ENCODE data around the gene SLC35C1.

Gene SLC35C1

GRCh38 chr11:45852018-45852711 lies 47.2 kb downstream of the SLC35C1 start:
- Mint-ChIP-seq H3K4me3 (peak overlapping the region; percentile 51), H3K27ac (peak overlapping the region; percentile 50), H3K4me1 (peaks cover 33% of the 10 kb centered on the region), H3K27me3 (no peaks in the 10 kb centered on the region), H3K9me3 (no peaks in the 10 kb centered on the region), H3K36me3 (peaks cover 10% of the 10 kb centered on the region)
- ATAC-seq (ENCODE audit: low read depth) (no peak), DNase-seq (ENCODE audit: low spot score in 2 of 2) (no peak)

DNA sequence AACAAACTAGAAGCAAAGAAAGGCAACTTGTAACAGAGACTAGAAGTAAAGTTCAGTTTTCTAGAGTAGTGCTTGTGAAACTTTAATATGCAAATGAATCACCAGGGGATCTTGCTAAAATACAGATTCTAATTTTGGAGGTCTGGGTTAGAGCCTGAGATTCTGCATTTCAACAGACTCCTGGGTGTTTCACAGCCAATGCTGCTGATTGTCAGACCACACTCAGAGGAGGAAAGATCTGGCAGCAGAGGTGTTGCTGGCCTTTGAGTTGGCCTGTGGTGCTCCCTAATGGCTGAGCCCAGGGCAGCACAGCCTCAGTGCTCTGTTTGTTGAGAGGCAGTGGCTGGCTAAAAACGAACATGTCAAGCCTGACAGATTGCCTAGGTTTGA lies 47.8 kb downstream of the SLC35C1 start:
- H3K27me3 Mint-ChIP-seq, result no peaks in the 10 kb centered on the region
- H3K4me3 Mint-ChIP-seq, result peak overlapping the region; percentile 51
- no peaks in the 10 kb centered on the region for H3K9me3 Mint-ChIP-seq
- peak overlapping the region; percentile 50 for H3K27ac Mint-ChIP-seq
- ATAC-seq (ENCODE audit: low read depth) (peak; percentile 28), DNase-seq (ENCODE audit: low spot score in 2 of 2) (no peak)
- H3K36me3 Mint-ChIP-seq, result peaks cover 14% of the 10 kb centered on the region
- H3K4me1 Mint-ChIP-seq, result peaks cover 33% of the 10 kb centered on the region

DNA sequence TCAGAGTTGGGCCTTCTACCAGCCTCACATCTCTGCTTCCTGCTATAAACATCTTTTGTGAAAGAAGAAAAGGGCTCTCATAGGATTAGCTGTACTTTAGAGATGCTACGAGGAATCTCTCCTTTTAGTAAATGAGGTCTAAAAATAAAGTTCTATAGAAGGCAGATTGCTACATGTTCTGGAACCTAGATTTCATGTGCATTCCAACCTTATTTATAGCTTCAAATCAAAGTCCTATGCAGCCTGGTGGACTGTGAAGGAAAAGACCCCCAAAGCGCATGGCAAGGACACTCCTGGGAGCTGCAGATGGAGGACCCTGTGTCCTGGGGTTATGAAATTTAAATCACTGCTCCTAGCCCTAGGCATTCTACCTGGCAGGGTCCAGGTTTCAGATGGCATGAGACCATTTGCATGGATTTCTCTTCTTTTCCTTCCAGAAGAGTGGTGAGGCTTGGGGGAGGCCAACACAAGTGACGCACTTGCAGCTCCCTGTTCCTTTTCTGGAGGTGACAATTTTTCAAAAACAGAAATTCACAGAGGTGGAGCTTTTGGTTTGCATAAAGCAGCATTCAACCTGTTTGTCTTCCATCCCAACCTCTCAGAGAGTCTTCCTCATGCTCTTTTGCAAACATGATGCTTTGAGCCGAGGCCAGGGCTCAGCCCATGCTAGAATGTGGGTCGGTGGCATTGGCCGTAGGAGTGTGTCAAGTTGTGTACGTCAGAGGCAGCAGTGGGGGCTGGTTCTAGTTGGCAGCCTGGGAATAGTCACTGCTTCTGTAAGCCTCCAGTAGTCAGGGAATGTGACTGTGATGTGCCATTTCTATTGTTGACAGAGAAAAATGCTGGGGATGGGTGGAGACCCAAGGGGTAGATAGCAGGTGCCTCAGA lies 48.6 kb downstream of the SLC35C1 start:
- ATAC-seq (ENCODE audit: low read depth) (no peak), DNase-seq (ENCODE audit: low spot score in 2 of 2) (no peak)
- Mint-ChIP-seq H3K27ac (no peak overlapping the region), H3K4me3 (no peak overlapping the region), H3K4me1 (peaks cover 32% of the 10 kb centered on the region), H3K27me3 (no peaks in the 10 kb centered on the region), H3K9me3 (no peaks in the 10 kb centered on the region), H3K36me3 (peaks cover 17% of the 10 kb centered on the region)

DNA sequence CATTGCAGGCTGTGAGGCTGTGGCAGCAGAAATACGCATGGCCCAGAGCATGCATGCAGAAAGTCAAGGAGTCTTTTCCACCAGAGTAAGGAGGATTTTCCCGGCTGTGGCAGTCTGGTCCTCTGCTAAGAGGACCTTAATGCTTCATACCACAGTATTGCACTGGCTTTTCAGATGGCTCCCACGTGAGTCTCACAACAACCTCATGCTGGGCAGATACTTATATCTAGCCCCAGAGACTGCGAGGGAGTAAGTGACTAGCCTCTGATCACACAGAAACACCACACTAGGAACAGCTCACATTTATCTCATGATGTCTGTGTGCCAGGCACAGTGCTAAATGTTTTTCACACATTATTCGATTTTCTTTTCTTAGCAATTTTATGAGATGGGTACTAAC lies 50.4 kb downstream of the SLC35C1 start:
- no peak for DNase-seq (ENCODE audit: low spot score in 2 of 2)
- H3K4me3 Mint-ChIP-seq, result no peak overlapping the region
- no peaks in the 10 kb centered on the region for H3K27me3 Mint-ChIP-seq
- peaks cover 22% of the 10 kb centered on the region for H3K4me1 Mint-ChIP-seq
- peaks cover 24% of the 10 kb centered on the region for H3K36me3 Mint-ChIP-seq
- no peak overlapping the region for H3K27ac Mint-ChIP-seq
- no peak for ATAC-seq (ENCODE audit: low read depth)
- H3K9me3 Mint-ChIP-seq, result no peaks in the 10 kb centered on the region

DNA sequence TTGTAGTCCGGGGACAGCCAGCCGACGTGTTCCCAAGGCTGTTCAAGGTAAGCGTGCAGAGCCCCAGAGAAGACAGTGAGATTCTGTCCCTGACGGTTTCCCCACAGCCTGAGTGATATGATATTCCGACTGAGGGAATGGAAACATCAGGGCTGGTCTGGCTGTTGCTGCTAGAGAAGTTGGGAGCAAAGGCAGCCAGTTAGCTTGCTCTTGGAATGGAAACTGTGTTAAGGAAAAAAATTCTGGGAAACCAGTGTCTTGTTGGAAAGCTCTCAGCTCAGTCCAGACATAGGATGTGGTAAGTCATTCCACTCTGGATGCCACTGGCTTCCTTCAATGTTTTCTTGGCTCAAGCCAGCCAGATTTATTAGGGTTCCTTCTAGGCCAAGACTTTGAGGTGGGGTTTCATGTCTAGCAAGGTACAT lies 51.1 kb downstream of the SLC35C1 start:
- DNase-seq (ENCODE audit: low spot score in 2 of 2) (no peak), ATAC-seq (ENCODE audit: low read depth) (no peak)
- Mint-ChIP-seq H3K36me3 (peaks cover 27% of the 10 kb centered on the region), H3K4me3 (no peak overlapping the region), H3K9me3 (no peaks in the 10 kb centered on the region), H3K4me1 (peaks cover 18% of the 10 kb centered on the region), H3K27me3 (no peaks in the 10 kb centered on the region), H3K27ac (no peak overlapping the region)

DNA sequence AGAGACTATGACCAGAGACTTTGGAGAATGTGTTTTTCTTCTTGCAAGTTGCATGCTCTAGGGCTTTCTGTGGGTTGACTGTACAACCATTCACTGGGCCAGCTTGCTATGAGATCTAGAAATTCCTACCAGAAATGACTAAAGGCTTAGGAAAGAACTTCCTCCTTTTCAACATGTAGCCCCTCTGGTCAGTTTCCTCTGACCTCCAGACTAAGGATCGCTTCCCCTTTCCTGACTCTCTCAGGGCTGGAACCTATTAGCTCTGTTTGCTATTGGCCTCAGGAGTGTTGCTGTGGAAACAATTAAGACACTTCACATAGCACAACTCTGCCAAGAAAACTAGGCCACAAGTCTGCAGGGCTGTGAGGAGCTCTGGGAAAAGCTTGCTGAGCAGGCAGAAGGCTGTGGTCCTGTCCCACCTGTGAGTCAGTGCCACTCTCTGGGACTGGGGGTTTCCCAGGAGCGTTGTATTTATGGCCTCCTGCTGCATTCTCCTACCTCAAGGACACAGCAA lies 53.1 kb downstream of the SLC35C1 start:
- no peaks in the 10 kb centered on the region for H3K9me3 Mint-ChIP-seq
- H3K4me1 Mint-ChIP-seq, result peaks cover 8% of the 10 kb centered on the region
- H3K27me3 Mint-ChIP-seq, result no peaks in the 10 kb centered on the region
- peaks cover 35% of the 10 kb centered on the region for H3K36me3 Mint-ChIP-seq
- DNase-seq (ENCODE audit: low spot score in 2 of 2) (no peak), ATAC-seq (ENCODE audit: low read depth) (no peak)
- no peak overlapping the region for H3K4me3 Mint-ChIP-seq
- no peak overlapping the region for H3K27ac Mint-ChIP-seq

DNA sequence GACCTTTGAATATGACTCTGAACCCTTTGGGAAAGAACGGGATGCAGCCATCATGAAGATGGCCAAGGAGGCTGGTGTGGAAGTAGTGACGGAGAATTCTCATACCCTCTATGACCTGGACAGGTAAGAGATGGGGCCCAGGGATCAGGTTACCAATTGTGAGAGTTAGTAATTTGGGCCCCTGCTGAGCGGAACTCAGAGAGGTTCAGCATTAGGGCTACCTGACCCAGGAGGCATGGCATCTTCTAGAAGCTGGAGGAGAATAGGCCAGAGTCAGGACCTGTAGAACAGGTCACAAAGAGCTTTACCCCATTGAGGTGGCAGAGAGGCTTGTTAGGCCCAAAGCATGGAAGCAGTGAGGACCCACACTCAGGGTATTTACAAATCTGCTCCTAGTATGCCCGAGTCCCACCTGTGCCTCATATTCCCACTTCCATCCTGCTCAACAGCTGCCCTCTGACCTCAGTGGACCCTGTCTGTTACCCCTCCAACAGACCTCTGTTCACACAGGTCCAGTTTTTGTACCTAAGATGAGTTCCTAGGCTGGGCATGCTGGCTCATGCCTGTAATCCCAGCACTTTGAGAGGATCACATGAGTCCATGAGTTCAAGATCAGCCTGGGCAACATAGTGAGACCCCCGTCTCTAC lies 53.9 kb downstream of the SLC35C1 start:
- Mint-ChIP-seq H3K27me3 (no peaks in the 10 kb centered on the region), H3K9me3 (no peaks in the 10 kb centered on the region), H3K27ac (no peak overlapping the region), H3K4me1 (peaks cover 7% of the 10 kb centered on the region), H3K36me3 (peaks cover 39% of the 10 kb centered on the region), H3K4me3 (no peak overlapping the region)
- DNase-seq (ENCODE audit: low spot score in 2 of 2), result no peak
- no peak for ATAC-seq (ENCODE audit: low read depth)

GRCh38 chr11:45859661-45860140 lies 54.8 kb downstream of the SLC35C1 start:
- ATAC-seq (ENCODE audit: low read depth) (no peak), DNase-seq (ENCODE audit: low spot score in 2 of 2) (no peak)
- H3K36me3 Mint-ChIP-seq, result peaks cover 37% of the 10 kb centered on the region
- no peak overlapping the region for H3K27ac Mint-ChIP-seq
- H3K4me1 Mint-ChIP-seq, result peaks cover 4% of the 10 kb centered on the region
- H3K27me3 Mint-ChIP-seq, result no peaks in the 10 kb centered on the region
- no peaks in the 10 kb centered on the region for H3K9me3 Mint-ChIP-seq
- no peak overlapping the region for H3K4me3 Mint-ChIP-seq

- no peak for ATAC-seq (ENCODE audit: low read depth)
- no peak overlapping the region for H3K27ac Mint-ChIP-seq
These were observed 55.4 kb downstream of the SLC35C1 start for GRCh38 chr11:45860348-45860747.

GRCh38 chr11:45860764-45861510 lies 56.0 kb downstream of the SLC35C1 start:
- no peak for ATAC-seq (ENCODE audit: low read depth)
- no peak overlapping the region for H3K27ac Mint-ChIP-seq
- DNase-seq (ENCODE audit: low spot score in 2 of 2), result no peak
- H3K27me3 Mint-ChIP-seq, result no peaks in the 10 kb centered on the region
- peaks cover 4% of the 10 kb centered on the region for H3K4me1 Mint-ChIP-seq
- H3K4me3 Mint-ChIP-seq, result no peak overlapping the region
- peaks cover 38% of the 10 kb centered on the region for H3K36me3 Mint-ChIP-seq
- no peaks in the 10 kb centered on the region for H3K9me3 Mint-ChIP-seq

More at GRCh38 chr11:45860348-45860747, 55.4 kb downstream of the SLC35C1 start:
- H3K4me1 Mint-ChIP-seq, result peaks cover 4% of the 10 kb centered on the region
- no peaks in the 10 kb centered on the region for H3K27me3 Mint-ChIP-seq
- H3K9me3 Mint-ChIP-seq, result no peaks in the 10 kb centered on the region
- DNase-seq (ENCODE audit: low spot score in 2 of 2), result no peak
- H3K36me3 Mint-ChIP-seq, result peaks cover 36% of the 10 kb centered on the region
- no peak overlapping the region for H3K4me3 Mint-ChIP-seq
